HG02840 (cell line): ENCODE results near the gene SLC26A9.

Experiments used
- ATAC-seq: cut with Tn5 transposase; IDR thresholded peaks from one replicate; pipeline ENCODE4 v1.9.1; 2021; ENCODE audit warnings: mild to moderate bottlenecking, moderate library complexity, moderate number of reproducible peaks; ENCODE audit not compliant: unreplicated experiment, low FRiP score

The SLC26A9 gene

GRCh38 chr1:205974712-205975111 lies 31.5 kb upstream of the SLC26A9 start:
- no peak for ATAC-seq

GRCh38 chr1:205973377-205974232 lies 30.3 kb upstream of the SLC26A9 start:
- ATAC-seq = no peak

- ATAC-seq = no peak
These were observed 29.4 kb upstream of the SLC26A9 start for GRCh38 chr1:205972491-205973168.

GRCh38 chr1:205972081-205972480 lies 28.8 kb upstream of the SLC26A9 start:
- no peak for ATAC-seq

- ATAC-seq = no peak
These were observed 27.8 kb upstream of the SLC26A9 start for GRCh38 chr1:205971082-205971481.

GRCh38 chr1:205970486-205970885 lies 27.2 kb upstream of the SLC26A9 start:
- no peak for ATAC-seq

GRCh38 chr1:205969229-205969628 lies 26.0 kb upstream of the SLC26A9 start:
- no peak for ATAC-seq

GRCh38 chr1:205967554-205968335 lies 24.5 kb upstream of the SLC26A9 start:
- ATAC-seq = no peak

- ATAC-seq = no peak
These were observed 22.0 kb upstream of the SLC26A9 start for GRCh38 chr1:205965036-205965884.

- no peak for ATAC-seq
These were observed 20.3 kb upstream of the SLC26A9 start for GRCh38 chr1:205963352-205964155.

- ATAC-seq = no peak
These were observed 19.6 kb upstream of the SLC26A9 start for GRCh38 chr1:205962821-205963221.

GRCh38 chr1:205961991-205962820 lies 18.9 kb upstream of the SLC26A9 start:
- no peak for ATAC-seq

GRCh38 chr1:205961405-205961804 lies 18.1 kb upstream of the SLC26A9 start:
- no peak for ATAC-seq

- ATAC-seq = no peak
These were observed 16.5 kb upstream of the SLC26A9 start for GRCh38 chr1:205959789-205960188.

GRCh38 chr1:205955499-205955898 lies 12.2 kb upstream of the SLC26A9 start:
- no peak for ATAC-seq

GRCh38 chr1:205954819-205955404 lies 11.7 kb upstream of the SLC26A9 start:
- no peak for ATAC-seq

- no peak for ATAC-seq
These were observed 8.5 kb upstream of the SLC26A9 start for GRCh38 chr1:205951746-205952145.
